C4-2B (cell line): ENCODE measurements around the gene CMBL.

Experiments
- H3K27ac ChIP-seq: fragments of 450-650 bp; 2 replicates; pipeline ENCODE4 v1.5.1; 2017
- ZFX ChIP-seq: fragments of 450-650 bp; IDR thresholded peaks from 2 replicates; pipeline ENCODE4 v1.6.1; 2017
- TF ChIP-seq, protein P1 (sequence below): fragments of 450-650 bp; conservative IDR thresholded peaks from 2 replicates; pipeline ENCODE4 v1.5.1; 2017; ENCODE audit warnings: mild to moderate bottlenecking

The CMBL gene

DNA sequence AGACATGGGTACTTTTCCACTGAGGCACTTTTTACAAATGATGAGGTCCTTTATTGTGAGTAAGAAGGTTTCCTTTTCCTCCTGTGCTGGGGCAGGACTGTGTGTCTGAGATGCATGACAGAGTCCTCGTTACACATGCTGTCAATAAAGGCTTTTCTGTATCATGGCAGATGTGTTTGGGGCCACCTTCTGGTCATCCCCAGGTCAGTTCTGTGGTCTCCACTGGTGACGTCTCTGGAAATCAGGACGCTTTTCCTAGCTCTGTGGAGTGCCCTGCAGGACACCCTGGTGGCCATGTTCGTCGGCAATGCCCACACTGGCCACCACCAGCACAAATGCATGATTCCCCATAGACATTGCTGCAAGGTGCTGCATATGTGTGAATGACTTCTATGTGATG is 2.8 kb downstream of the CMBL start:
- no peak for TF ChIP-seq ZFX
- TF ChIP-seq, protein P1, sequence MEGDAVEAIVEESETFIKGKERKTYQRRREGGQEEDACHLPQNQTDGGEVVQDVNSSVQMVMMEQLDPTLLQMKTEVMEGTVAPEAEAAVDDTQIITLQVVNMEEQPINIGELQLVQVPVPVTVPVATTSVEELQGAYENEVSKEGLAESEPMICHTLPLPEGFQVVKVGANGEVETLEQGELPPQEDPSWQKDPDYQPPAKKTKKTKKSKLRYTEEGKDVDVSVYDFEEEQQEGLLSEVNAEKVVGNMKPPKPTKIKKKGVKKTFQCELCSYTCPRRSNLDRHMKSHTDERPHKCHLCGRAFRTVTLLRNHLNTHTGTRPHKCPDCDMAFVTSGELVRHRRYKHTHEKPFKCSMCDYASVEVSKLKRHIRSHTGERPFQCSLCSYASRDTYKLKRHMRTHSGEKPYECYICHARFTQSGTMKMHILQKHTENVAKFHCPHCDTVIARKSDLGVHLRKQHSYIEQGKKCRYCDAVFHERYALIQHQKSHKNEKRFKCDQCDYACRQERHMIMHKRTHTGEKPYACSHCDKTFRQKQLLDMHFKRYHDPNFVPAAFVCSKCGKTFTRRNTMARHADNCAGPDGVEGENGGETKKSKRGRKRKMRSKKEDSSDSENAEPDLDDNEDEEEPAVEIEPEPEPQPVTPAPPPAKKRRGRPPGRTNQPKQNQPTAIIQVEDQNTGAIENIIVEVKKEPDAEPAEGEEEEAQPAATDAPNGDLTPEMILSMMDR, result no peak
- H3K27ac ChIP-seq, result peak overlapping the region; percentile 90

DNA sequence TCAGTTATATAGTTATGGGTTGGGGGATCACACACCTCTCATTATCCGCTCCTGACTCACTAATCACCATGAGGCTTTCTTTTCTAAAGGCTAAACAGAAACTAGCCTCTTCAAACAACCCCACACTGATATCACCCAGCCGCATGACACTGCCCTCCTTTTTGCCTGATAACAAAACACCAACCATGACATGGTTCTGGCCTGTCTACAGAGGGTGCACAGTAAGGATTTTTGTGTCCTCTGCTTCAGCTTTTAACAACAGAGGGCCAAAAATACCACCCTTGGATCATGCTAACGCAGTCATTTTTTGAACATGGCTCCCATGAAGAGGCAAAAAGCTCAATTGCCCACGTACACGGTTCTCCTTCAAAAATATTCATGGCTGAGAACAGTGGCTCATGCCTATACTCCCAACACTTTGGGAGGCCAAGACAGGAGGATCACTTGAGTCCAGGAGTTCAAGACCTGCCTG is 4.0 kb downstream of the CMBL start:
- TF ChIP-seq, protein P1, result no peak
- no peak for TF ChIP-seq ZFX
- H3K27ac ChIP-seq, result no peak overlapping the region

DNA sequence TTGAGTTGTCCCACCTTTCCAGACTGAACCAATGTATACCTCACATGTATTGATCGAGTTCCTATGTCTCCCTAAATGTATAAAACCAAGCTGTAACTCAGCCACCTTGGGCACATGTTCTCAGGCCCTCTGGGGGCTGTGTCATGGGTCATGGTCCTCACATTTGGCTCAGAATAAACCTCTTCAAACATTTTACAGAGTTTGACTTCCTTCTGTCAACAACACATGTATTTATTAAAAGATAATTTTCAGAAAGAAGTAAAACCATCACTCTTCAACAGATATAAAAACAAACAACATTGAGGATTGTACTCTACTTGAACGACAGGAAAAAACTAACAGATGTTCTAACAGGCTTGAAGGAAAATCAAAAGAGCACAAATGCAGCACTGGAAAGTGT is 4.5 kb downstream of the CMBL start:
- TF ChIP-seq ZFX, result no peak
- TF ChIP-seq, protein P1, result no peak
- H3K27ac ChIP-seq, result no peak overlapping the region

DNA sequence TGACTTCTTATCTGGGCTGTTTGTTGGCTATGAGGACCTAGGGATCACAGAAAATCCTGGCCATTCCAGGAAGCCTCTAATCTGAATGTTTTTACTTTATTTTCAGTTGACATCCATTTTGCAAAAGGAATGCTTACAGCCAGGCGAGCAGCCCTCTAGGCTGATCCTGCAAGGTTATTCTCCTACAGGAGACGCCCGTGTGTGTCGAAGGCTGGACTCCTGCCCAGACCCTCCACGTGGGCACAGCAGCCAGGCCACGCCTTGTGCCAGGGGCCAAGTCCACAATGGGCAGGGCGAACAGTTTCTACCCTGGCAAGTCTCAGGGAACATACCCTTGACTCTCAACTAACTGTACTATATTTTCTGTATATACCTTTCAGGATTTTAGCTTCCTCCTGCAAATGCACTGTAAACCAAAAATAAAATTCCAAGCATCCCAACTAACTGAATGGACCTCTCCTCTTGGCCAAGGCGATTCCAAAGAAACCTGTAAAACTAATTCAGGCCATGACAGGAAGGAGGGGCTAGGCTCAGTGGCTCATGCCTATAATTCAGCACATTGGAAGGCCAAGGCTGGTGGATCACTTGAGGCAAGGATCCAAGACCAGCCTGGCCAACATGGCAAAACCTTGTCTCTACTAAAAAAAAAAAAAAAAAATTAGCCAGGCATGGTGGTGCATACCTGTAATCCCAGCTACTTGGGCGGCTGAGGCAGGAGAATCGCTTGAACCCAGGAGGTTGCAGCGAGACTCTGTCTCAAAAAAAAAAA is 5.7 kb downstream of the CMBL start:
- peak overlapping the region; percentile 74 for H3K27ac ChIP-seq
- TF ChIP-seq, protein P1, result no peak
- no peak for TF ChIP-seq ZFX

DNA sequence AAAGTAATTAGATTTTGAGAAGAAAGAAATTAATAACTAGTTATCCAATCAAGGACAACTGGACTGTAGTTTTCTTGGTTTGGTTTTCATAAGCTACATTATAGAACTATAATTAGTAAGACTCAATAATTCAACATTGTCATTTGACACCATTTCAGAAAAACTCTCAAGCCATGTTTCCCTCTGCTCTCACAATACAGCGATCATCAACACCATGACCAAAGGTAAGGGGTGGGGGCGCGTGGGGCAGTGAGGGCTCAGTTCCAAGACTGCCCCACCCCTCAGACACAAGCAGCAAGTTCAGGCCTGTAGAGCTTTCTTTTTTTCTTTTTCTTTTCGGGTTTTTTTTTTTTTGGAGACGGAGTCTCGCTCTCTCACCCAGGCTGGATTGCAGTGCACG is 6.4 kb downstream of the CMBL start:
- H3K27ac ChIP-seq, result peak overlapping the region; percentile 74
- no peak for TF ChIP-seq ZFX
- TF ChIP-seq, protein P1, result no peak

DNA sequence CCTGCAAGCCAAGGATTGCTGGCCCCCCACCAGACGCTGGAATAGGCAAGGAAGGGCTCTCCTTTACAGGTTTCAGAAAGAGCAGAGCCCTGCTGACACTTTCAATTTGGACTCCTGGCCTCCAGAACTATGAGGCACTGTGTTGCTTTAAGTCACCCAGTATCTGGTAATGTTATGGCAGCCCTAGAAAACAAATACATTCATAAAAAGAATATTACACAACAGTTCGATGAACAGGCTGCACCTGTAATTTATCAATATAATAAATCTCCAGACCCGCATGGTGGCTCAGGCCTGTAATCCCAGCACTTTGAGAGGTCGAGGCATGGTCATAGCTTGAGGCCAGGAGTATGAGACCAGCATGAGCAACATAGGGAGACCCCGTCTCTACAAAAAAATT is 7.5 kb downstream of the CMBL start:
- TF ChIP-seq ZFX, result no peak
- TF ChIP-seq, protein P1, result no peak
- H3K27ac ChIP-seq, result no peak overlapping the region

DNA sequence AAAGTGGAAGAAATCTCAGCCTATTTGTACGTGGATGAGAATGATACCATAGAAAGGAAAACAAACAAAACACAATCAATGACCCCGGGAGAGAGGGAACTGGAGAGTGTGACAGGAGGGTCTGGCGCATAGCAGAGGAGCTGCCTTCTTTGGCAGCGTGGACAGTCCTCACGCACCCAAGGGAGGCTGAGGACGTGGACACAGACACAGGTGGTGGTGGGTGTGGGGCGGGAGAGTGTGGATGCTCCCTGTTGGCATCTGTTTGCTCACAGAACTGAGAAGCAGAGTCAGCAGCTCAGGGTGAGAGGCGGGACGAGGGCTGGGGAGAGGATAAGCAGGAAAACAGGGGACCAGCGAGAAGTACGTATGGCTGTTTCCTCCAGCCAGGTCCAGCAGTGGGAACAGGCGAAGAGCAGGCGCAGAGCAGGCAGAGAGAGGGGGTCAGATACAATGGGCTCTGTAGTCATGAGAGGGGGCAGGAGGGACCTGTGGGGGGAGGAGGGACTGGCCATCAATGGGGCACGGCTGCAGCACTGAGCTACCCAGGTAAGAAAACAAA is 10.0 kb downstream of the CMBL start:
- H3K27ac ChIP-seq, result no peak overlapping the region
- TF ChIP-seq, protein P1, result no peak
- no peak for TF ChIP-seq ZFX
